HG02759 (cell line): ENCODE results near the gene FKBP1A.
"Not testable (repeated sequence)": the region's sequence is repeated elsewhere in the genome, so short reads cannot be mapped to it uniquely, and the experiment has no call there.

Experiments used
- ATAC-seq: cut with Tn5 transposase; IDR thresholded peaks from one replicate; pipeline ENCODE4 v1.9.1; 2021; ENCODE audit warnings: mild to moderate bottlenecking, moderate library complexity; ENCODE audit not compliant: unreplicated experiment

The FKBP1A gene

DNA sequence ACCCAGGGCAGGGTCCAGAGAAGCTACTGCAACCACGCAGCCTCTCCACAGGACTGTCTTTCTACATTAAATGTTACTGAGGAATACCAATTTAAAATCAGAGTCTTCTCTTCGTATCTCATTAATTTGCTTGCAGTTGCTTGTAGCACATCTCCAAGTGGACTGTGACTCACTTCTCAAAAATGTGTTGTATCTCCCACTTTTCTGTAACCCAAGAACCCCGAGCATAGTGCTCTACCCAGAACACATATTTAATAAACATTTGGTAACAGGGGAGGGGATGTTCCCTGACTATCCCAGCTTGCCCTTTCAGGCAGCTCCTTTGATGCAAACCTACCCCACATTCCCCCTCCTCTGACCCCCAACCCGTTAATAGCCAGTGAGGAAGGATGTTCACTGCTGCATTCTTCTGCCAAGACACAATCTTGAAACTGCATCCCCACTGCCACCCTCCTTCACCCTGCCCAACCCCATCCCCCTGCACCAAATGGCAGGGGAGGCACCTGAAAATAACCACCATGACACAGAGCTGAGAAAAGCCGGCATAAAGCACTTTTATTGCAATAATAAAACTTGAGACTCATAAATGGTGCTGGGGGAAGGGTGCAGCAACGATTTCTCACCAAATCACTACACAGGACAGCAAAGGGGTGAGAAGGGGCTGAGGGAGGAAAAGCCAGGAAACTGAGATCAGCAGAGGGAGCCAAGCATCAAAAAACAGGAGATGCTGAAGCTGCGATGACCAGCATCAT is 24.2 kb downstream of the FKBP1A start:
- no peak for ATAC-seq

DNA sequence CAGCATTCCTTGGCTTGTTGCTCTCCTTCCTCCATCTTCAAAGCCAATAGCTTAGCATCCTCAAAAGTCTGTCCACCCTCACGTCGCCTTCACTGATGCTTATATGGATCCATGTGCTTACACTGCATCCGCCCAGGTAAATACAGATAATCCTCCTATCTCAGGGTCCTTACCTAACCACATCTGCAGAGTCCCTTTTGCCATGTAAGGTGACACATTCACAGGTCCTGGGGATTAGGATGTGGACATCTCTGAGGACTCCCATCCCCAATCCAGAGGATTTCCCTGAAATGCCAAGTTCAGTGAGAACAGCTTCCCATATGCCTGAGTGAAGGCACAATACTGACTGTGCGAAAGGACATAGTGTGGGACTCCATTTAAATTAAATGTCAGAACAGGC is 25.4 kb downstream of the FKBP1A start:
- no peak for ATAC-seq

DNA sequence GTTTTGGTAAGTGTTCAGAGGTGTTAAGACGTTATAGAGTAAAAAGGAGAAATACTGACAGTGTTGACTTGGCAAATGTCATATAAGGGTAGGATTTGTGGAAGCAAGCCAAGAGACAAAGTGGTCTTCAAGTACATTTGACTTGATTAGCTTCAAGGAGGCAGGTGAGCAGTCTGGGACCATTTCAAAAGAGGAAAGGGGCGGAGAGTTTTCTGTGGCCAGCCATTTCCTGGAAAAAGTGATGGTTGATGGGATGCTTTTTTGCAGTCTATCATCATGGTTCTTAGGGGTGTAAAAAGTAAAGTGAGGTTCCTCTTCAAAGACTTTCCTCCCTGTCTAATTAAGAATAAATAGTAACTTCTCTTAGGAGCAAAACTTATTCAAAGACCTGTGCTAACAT is 28.7 kb downstream of the FKBP1A start:
- ATAC-seq: no peak

DNA sequence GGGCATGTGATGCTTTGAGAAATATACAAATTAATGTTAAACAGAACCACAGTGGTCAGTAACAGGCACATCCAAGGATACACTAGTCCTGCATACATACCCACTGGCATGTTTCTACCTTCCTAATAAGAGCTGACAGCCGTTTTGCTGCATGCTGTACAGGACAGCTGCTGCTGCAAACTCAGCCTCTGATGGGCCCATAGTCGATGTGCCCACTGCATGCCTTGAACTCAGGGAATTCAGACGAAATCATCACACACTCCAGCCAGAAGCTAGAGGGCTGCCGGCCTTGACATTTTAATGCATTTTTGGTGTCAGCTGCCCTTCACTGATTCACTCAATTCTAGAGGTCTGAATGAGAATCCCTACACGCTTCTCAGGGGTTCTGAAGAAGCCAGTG is 29.3 kb downstream of the FKBP1A start:
- no peak for ATAC-seq

DNA sequence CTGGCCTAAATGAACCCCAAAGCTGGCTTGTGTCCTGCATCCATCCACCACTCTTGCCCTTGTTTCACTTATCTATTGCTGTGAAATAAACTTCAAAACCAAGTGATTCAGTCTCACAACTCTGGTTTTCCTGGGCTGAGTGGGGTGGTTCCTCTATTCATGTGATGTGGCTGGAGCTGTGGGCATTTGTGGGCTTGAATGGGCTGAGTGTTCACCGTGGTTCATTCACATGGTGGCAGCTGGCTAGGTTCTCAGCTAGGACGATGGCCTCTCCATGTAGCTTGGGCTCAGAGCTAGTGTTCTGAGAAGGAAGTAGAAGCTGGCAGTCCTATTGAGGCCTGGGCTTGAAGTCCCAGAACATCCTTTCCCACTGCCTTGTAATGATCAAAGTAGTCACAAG is 30.4 kb downstream of the FKBP1A start:
- ATAC-seq: no peak

DNA sequence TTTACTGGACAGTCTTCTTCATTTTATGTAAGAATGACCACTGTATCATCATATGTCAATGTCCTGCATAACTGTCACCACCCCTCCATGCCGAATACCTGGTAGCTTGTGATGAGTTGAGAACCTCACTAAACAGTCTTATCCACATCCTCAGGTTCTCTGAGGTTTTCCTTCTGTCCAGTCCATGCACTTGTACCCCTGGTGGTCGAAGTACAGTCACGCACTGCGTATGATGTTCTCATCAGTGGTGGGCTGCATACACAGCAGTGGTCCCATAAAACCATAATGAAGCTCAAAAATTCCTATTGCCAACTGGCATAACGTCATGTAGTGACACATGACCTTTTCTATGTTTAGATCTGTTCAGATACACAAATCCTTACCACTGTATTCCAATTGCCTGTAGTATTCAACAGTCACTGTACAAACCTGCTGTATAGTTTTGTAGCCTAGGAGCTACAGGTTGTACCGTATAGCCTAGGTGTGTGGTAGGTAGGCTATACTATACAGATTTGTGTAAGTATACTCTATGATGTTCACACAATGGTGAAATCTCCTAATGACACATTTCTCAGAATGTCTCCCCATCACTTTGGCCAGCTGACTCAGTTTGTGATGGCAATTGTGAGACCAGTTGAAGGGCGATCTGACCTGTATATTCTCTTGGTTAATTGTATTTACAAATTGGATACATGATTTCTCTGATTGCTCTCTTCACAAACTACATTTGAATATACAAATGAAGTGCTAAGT is 32.6 kb downstream of the FKBP1A start:
- ATAC-seq: no peak

DNA sequence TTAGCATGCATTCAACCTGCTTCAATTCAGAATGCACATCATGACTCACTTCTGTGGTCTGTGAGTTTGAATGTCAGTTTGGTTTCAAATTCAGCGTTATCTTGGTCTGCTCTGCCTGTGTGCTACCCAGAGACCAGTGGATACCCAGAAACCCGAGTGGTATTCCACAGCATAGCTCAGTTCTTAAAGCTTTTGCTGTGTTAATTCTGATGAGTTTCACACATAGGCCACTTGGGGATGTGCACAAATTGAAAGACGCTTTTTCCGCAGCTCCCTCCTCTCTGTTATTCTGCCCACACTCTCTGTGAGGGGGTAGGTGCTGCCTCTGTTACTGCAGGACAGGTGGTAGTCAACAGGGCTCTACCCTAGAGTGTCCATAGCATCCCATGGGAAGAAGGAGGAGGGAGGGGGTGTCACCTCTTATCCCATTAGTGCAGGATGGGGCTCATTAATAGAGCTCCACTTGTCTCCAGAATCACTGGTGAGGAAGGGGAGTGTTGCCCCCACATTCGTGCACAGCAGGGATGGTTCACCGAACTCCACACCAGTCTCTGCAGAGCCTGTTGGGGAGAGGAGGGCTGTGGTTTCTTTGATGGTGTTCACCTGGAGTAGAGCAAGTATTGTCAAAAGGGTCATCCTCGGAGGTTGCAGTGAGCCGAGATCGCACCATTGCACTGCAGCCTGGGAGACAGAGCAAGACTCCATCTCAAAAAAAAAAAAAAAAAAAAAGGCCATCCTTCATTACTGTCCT is 34.8 kb downstream of the FKBP1A start:
- ATAC-seq: no peak

DNA sequence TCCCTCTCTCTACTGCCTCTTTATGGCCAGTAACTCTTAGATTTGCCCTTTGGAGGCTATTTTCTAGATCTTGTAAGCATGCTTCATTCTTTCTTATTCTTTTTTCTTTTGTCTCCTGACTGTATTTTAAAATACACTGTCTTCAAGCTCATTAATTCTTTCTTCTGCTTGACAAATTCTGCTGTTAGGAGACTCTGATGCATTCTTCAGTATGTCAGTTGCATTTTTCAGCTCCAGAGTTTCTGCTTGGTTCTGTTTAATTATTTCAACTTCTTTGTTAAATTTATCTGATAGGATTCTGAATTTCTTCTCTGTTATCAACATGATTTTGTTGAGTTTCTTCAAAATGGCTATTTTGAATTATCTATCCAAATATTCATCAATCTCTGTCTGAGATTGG is 38.9 kb downstream of the FKBP1A start:
- ATAC-seq: no peak

DNA sequence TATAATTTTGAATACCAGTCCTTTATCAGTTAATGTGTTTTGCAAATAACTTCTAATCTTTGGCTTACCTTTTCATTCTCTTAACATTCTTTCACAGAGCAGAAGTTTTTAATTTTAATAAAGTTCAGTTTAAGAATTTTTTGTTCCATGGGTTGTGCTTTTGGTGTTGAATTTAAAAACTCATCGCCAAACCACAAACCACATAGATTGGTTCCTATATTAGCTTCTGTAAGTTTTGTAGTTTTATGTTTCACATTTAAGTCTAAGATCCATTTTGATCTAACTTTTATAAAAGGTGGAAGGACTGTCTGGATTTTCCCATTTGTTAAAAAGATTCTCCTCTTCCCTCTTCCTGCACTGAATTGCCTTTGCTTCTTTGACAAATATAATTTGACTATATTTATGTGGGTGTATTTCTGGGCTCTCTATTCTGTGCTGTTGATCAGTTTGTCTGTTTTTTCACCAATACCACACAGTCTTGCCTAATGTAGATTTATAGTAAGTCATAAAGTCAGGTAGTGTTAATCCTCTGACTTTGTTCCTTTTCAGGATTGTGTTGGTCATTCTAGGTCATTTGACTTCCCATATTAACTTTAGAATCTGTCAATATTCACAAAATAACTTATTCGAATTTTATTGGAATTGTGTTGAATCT is 46.4 kb downstream of the FKBP1A start:
- no peak for ATAC-seq

DNA sequence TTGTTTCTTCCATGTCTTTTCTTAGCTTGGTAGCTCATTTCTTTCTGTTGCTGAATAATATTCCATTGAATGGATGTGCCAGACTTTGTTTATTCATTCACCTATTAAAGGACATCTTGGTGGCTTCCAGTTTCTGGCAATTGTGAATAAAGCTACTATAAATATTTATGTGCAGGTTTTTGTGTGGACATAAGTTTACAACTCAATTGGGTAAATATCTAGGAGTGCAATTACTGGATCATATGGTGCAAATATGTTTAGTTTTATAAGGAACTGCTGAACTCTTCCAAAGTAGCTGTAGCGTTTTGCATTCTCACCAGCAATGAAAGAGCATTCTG is 47.1 kb downstream of the FKBP1A start:
- no peak for ATAC-seq

DNA sequence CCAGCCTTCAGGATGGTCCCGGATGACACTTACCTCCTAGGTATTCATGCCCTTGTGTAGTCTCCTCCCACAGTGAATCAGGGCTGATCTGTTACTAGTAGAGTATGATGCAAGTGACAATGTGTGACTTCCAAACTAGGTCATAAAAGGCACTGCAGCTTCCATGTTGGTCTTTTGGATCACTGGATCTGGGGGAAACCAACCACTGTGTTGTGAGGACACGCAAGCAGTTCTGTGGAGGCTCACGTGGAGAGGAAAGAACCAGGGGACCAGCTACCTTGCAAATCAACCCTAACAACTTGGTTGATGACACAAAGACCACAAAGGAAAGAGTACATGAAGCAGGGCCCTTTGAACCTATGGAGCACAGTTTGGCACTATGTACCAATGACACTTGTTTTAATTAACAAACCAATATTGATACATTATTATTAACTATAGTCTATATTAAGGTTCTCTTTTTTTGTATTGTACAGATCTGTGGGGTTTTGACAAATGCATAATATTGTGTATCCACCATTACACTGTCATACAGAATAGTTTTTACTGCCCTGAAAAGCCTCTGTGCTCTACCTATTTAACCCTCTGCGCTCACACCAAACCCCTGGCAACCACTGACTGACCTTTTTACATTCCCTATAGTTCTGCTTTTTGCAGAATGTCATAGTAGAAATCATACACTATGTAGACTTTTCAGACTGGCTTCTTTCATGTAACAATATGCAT is 47.7 kb downstream of the FKBP1A start:
- no peak for ATAC-seq

DNA sequence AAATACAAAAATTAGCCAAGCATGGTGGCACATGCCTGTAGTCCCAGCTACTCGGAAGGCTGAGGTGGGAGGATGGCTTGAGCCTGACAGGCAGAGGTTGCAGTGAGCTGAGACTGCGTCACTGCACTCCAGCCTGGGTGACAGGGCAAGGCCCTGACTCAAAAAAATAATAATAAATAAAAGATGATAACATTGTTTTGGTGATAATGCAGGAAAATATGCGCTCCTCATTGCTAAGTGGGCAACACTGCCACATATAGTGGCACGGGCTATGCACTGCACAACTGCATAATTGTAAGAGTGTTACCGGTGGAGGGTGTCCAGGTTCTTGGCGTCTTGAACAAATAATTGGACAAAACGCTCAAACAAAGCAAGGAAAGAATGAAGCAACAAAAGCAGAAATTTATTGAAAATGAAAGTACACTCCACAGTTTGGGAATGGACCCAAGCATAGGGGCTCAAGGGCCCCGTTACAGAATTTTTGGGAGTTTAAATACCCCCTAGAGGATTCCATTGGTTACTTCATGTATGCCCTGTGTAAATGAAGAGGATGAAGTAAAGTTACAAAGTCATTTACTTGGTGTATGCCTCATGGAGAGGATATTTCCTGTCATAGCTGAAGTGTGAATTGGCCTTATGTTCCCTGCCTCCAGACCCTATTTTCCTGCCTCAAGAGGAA is 49.3 kb downstream of the FKBP1A start:
- not testable (repeated sequence) for ATAC-seq

DNA sequence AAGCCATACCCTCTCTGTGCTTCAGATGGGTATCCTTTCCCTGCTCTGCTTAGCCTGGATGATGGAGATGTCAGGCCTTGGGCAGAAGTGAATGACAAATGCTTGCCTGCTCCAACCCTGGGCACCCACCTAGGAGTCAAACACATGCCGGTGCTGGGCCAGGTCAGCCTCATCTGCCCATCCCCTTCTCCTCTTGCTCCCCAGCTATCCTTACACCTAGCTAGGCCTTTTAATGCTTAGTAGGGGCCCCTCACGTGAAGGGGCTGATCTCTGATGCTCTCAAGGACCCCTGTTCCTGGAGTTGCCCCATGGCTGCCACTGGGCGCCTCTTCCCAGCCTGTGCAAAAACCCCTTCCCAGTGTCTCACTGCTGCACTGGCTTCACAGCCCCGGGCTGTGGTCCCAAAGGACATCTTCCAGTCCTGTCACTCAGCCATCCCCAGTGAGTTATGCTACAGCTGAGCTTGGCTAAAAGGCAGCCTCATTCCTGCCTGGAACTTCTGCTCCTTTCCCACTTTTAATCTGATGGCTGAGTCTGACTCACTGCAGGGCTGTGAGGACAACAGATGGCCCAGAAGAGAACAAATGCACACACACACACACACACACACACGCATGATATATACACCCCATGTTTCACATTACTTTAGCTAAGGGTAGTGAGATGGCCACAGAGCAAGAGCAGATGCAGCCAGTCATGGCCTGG is 51.1 kb downstream of the FKBP1A start:
- no peak for ATAC-seq

DNA sequence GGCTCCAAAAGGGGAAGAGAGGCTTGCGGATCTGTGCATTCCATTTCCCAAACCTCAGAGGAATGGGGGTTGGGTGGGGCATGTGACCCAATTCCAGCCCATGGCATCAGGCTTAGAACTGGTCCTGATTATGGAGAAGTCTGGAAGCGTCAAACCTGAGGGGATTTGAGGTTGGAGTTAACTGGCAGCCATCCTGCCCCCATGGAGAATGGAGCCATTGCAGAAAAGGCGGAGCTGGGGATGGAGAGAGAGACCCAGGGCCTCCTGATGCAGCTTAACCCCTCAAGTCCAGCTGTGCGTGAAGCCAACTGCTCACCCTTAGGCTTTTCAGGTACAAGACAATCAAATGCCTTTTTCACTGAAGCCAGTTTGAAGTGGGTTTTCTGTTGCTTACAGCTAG is 54.1 kb downstream of the FKBP1A start:
- no peak for ATAC-seq

DNA sequence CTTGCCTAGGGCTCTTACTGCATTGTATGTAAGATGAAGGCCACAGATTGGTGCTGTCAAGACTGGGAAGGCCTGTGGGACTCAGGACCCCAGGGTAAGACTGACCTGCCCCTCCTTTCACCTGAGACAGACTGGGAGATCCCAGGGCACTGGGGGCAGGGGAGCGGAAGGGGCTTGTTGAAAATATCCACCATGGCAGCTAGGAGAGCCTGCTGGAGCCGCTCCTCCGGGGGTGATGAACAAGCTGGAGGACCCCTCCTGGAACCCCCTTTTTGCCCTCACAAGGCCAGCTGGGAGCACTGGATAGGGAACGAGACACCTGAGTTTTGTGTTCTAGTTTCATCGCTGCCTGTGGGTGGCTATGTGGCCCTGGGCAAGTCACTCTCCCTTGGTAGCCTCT is 54.8 kb downstream of the FKBP1A start:
- no peak for ATAC-seq

DNA sequence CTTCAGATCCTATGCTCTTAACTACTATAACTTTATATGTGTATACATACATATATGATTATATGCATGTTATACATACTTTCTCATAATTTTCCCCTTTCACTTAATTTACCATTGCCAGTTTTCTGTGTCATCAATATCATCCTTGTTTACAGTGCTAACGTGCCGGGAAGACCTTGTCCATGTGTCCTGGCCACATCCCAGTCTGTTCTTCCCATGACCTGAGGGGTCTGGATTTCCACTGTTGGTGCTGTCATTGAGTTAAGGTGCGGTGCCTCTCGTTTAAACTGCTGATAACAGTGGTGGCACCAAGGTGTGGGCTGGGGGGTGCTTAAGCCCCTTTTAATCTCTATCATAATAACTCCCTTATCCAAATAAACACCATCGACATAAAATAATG is 55.4 kb downstream of the FKBP1A start:
- no peak for ATAC-seq

DNA sequence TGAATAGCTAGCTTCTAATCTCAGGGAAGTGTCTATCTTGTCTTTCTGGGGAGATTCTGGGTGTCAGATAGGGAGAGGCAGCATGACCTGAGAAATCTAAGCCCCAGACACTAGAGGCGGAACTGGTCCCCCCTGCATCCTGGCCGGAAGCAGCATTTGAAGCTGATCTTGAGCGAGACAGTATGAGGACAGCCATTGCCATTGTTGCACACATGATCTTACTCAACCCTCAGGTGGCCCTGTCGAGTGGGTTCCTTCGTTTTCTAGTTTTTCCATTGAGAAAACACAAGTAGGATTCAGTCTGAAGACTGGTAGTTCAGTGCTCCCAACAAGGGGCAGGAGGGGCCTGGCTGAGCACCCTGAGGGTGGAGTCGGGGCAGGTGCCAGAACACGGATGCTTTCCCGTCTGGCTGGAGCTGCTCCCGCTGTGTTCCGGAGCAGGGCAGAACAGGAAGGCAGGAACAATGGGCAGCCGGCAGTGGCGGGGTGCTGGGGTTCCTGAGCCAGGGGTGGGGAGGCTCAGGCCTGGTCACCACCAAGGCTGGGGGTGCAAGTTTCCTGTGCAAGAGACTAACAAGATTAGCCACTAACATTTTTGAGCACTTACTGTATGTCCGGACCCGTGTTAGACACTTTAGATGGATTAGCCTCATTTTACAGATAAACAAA is 56.0 kb downstream of the FKBP1A start:
- ATAC-seq: no peak

DNA sequence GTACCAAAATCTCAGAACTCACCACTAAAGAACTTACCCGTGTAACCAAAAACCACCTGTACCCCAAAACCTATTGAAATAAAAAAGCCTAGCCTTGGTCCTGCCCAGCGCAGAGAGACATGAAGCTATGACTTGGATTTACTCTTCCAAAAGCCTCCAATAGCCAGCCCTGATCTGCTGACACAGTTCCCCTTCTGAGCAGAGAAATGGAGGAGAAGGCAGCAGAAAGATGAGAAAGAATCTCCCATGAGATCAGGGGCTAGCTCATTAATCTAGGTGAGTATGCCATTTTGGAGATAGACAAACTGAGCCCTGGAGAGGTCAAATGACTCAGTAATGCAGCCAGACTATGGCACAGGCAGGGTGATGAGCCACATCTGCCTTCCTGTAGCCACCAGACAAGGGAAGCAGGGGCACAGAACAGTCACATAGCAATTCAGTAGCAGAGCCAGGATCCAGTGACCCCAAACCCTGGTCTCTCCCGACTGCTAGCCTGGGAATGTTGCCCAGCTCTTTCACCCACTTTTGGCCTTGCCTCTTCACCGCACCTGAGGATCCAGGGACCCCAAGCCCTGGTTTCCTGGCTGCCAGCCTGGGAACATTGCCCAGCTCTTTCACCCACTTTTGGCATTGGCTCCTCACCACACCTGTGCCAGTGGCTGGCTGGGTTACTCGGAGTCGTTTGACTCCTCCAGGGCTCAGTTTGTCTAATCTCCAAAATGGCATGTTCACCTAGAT is 56.7 kb downstream of the FKBP1A start:
- no peak for ATAC-seq
